ENCODE data around the gene PTP4A1. TPM values are rescaled to one million over a fixed set of nuclear protein-coding genes. Genes with fewer than 3 reads are reported as not detected.
A peak's percentile ranks its signal among the peaks of the same experiment; 100 is the strongest.

Gene PTP4A1
- total RNA-seq, 2 donors from 2014 or later, result 23.0 to 29.6 TPM

DNA sequence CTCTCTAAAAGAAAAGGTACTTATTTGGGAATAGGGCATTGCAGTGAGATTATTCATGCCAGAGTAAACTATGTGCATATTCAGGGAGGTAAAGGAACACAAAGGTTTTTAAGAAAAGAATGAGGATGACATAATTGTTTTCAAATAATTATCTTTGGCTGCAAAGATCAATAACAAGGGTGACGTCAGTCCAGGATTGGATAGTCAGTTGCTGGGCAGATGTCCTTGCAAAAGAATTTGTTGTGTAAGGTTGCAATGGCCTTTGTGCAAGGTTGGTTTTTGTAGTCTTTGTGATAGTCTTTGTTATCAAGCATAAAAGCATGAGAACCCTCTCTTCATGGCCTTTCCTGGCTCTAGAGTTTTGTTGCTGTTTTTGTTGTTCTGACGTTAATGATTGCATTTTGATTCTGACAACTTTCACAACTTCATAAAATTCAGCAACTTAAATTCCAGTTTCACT is 17.7 kb downstream of the PTP4A1 start:
- H3K4me1 ChIP-seq (ENCODE audit: control insufficient read depth in 1 of 2, low read depth in 2 of 2), result no peaks in the 10 kb centered on the region
- H3K36me3 ChIP-seq, result no peaks in the 10 kb centered on the region
- TF ChIP-seq, protein P1, sequence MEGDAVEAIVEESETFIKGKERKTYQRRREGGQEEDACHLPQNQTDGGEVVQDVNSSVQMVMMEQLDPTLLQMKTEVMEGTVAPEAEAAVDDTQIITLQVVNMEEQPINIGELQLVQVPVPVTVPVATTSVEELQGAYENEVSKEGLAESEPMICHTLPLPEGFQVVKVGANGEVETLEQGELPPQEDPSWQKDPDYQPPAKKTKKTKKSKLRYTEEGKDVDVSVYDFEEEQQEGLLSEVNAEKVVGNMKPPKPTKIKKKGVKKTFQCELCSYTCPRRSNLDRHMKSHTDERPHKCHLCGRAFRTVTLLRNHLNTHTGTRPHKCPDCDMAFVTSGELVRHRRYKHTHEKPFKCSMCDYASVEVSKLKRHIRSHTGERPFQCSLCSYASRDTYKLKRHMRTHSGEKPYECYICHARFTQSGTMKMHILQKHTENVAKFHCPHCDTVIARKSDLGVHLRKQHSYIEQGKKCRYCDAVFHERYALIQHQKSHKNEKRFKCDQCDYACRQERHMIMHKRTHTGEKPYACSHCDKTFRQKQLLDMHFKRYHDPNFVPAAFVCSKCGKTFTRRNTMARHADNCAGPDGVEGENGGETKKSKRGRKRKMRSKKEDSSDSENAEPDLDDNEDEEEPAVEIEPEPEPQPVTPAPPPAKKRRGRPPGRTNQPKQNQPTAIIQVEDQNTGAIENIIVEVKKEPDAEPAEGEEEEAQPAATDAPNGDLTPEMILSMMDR (IDR thresholded peaks at IDR 0.05), result no peak
- no peak overlapping the region for H3K4me3 ChIP-seq
- no peaks in the 10 kb centered on the region for H3K27me3 ChIP-seq (replicated peaks; ENCODE audit: insufficient read depth)
- DNase-seq (ENCODE audit: low spot score), result no peak
- ATAC-seq (ENCODE audit: insufficient number of reproducible peaks, low FRiP score, low read depth), result no peak
- no peak overlapping the region for H3K27ac ChIP-seq
- no peaks in the 10 kb centered on the region for H3K9me3 ChIP-seq

DNA sequence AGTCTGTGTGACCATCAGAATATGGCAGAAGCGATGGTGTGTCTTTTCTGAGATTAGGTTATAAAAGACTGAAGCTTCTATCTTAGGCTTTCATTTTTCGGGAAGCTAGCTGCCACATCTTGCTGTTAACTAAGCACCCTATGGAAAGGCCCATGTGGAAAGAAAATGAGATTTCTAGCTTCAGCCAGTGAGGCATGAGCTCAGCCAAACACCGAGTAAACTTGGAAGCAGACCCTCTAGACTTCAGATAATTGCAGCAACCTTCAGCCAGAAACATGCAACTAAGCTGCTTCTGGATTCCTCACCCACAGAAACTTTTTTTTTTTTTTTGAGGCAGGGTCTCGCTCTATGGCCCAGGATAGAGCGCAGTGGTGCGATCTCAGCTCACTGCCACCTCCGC is 20.6 kb downstream of the PTP4A1 start:
- no peak overlapping the region for H3K27ac ChIP-seq
- no peak overlapping the region for H3K4me3 ChIP-seq
- TF ChIP-seq, protein P1 (IDR thresholded peaks at IDR 0.05), result no peak
- ATAC-seq (ENCODE audit: insufficient number of reproducible peaks, low FRiP score, low read depth) (no peak), DNase-seq (ENCODE audit: low spot score) (no peak)
- no peaks in the 10 kb centered on the region for H3K27me3 ChIP-seq (replicated peaks; ENCODE audit: insufficient read depth)
- H3K4me1 ChIP-seq (ENCODE audit: control insufficient read depth in 1 of 2, low read depth in 2 of 2), result peaks cover 2% of the 10 kb centered on the region in 2 donors
- H3K36me3 ChIP-seq, result no peaks in the 10 kb centered on the region
- H3K9me3 ChIP-seq, result no peaks in the 10 kb centered on the region

DNA sequence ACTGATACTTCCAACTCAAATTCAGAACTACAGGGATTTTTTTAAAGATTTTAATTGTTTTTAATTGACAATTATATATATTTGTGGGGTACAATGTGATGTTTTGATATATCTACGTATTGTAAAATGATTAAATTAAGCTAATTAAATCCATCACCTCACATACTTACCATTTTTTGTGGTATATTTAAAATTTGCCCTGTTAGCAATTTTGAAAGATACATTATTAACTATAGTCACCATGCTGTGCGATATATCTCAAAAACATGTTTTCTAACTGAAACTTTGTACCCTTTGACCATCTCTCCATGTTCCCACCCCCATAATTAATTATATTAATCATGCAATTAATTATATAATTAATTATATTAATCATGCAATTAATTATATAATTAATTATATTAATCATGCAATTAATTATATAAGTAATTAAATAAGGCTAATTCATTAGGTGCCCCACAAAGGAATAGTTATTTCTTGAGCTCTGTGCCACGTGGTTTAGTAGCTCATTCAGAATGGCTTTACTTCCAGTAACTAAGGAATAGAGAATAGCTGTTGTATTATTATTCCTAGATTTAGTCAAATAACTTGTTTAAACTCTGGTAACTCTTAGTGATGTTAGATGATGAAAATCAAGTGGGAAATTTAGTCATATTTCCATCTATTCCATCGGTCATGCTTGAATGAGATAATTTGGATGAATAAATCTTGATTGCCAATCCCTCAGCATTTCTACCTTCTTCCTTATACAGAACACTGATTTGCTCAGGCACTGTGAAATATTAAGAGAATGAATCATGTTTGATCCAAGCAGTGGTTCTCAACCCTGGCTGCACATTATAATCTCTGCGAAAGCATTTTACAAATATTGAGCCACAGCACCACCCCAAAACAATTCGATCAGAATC is 25.1 kb downstream of the PTP4A1 start:
- no peaks in the 10 kb centered on the region for H3K36me3 ChIP-seq
- peak overlapping the region; percentile 64 for H3K4me3 ChIP-seq
- no peaks in the 10 kb centered on the region for H3K27me3 ChIP-seq (replicated peaks; ENCODE audit: insufficient read depth)
- no peak for ATAC-seq (ENCODE audit: insufficient number of reproducible peaks, low FRiP score, low read depth)
- no peak for DNase-seq (ENCODE audit: low spot score)
- no peaks in the 10 kb centered on the region for H3K9me3 ChIP-seq
- TF ChIP-seq, protein P1 (IDR thresholded peaks at IDR 0.05), result no peak
- peaks cover 4 to 6% of the 10 kb centered on the region in 2 donors for H3K4me1 ChIP-seq (ENCODE audit: control insufficient read depth in 1 of 2, low read depth in 2 of 2)
- H3K27ac ChIP-seq, result no peak overlapping the region

DNA sequence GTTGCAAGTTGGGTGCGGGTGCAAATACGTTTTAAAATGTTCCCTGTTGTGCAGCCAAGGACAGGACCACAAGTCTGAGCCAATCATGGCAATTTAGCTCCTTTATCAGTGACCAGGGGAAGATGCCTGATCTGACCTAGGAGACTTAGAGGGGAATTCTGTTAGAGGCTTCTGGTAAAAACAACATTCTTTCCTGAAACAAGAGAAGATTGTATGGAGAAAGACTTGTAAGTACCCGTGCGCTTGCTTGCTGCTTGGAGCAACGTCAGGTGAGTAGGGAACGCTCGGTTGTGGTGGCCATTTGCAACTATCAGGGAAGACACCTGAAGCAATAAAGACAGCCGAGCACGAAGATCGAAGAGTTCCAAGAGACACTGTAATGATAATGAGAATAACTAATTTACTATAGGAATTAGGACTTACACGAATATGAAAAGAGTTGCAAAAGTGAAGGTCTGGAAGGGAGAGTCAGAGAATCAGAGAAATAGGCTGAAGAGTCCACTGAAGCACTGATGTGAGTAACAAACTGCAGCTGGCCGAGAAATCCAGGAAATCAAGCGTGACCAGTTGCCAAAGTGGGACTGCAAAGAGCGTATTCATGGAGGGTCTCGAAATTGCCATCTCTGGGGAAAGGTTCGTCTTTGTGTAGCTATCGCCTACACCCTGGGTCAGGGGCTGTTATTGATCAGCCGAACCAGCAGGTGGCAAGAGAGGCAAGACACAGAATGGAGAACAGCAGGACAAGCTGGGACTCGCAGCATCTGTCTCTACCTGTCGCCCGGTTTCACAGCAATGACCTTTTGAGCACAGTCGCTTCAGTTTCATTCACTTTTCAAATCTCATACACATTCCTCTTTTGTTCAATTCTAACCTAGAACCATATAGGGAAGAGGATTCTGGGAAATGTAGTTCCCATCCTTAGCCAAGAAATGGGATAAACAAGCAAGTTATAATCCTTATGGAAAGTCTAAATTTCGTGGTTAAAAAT is 26.1 kb downstream of the PTP4A1 start:
- H3K4me1 ChIP-seq (ENCODE audit: control insufficient read depth in 1 of 2, low read depth in 2 of 2), result peaks cover 4 to 6% of the 10 kb centered on the region in 2 donors
- no peak overlapping the region for H3K27ac ChIP-seq
- peak; percentile 23 for DNase-seq (ENCODE audit: low spot score)
- no peaks in the 10 kb centered on the region for H3K9me3 ChIP-seq
- H3K4me3 ChIP-seq, result peak overlapping the region; percentile 64
- TF ChIP-seq, protein P1 (IDR thresholded peaks at IDR 0.05), result peak; percentile 83
- peak; percentile 64 for ATAC-seq (ENCODE audit: insufficient number of reproducible peaks, low FRiP score, low read depth)
- no peaks in the 10 kb centered on the region for H3K36me3 ChIP-seq
- no peaks in the 10 kb centered on the region for H3K27me3 ChIP-seq (replicated peaks; ENCODE audit: insufficient read depth)

DNA sequence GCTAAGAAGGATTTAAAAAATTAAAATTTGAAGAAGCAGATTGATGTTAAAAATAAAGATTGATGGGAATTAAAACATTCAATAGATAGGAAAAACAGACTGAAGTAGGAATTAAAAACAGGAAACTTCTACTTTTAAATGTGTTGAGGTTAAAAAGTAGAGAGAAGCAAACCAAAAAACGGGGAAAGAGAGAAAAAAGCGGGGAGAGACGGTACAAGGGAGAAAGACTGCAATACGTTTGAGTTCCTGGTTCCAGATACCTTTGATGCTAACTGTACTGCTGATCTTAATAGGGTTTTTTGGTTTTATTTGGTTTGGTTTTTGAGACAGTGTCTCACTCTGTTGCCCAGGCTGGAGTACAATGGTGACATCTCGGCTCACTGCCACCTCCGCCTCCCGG is 27.0 kb downstream of the PTP4A1 start:
- Histone ChIP-seq H3K4me1 (ENCODE audit: control insufficient read depth in 1 of 2, low read depth in 2 of 2) (peaks cover 4 to 6% of the 10 kb centered on the region in 2 donors), H3K9me3 (no peaks in the 10 kb centered on the region), H3K27ac (no peak overlapping the region), H3K27me3 (replicated peaks; ENCODE audit: insufficient read depth) (no peaks in the 10 kb centered on the region), H3K36me3 (no peaks in the 10 kb centered on the region), H3K4me3 (no peak overlapping the region)
- ATAC-seq (ENCODE audit: insufficient number of reproducible peaks, low FRiP score, low read depth), result no peak
- no peak for DNase-seq (ENCODE audit: low spot score)
- TF ChIP-seq, protein P1 (IDR thresholded peaks at IDR 0.05), result no peak

Measured in thoracic aorta (tissue), 2 donors.